Esophagus squamous epithelium (tissue), 4 donors: ENCODE measurements around the gene OR2B3.

Experiments
- POLR2A ChIP-seq, 4 donors: fragments of 450-650 bp; IDR thresholded peaks; one replicate each; pipeline ENCODE4 v1.6.1; 2017; ENCODE audit warnings: antibody characterized with exemption in 4 of 4, mild to moderate bottlenecking in 4 of 4, moderate library complexity in 3 of 4
- TF ChIP-seq, protein P1 (sequence below), 6 experiments: fragments of 450-650 bp in 4 of 6; fragments of 200-600 bp in 2 of 6; sonication (generic) in 2 of 6; IDR thresholded peaks; one replicate each; pipeline ENCODE4 v1.5.1; 2016 to 2019; ENCODE audit warnings: antibody characterized with exemption in 6 of 6, mild to moderate bottlenecking in 4 of 6, moderate library complexity in 4 of 6

DNA sequence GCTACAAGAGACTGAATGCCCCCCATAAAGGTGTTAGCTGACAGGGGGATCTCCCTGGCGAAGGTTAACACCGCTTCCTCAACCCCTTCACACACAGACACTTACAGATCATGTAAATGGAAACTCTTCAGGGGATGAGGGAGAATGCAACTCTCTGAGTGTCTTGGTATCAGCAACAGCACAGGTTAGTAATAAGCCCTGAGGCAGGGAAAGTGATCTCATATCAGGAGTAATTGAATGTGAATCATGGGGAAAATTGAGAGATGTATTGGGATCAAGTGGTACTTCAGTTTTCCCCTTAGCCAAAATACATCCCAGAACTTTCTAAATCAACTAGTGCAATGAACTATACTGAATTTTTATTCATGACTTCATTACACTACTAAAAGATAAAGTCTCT is 44.6 kb upstream of the OR2B3 start:
- no peak for TF ChIP-seq POLR2A (IDR thresholded peaks at IDR 0.05)
- TF ChIP-seq, protein P1, sequence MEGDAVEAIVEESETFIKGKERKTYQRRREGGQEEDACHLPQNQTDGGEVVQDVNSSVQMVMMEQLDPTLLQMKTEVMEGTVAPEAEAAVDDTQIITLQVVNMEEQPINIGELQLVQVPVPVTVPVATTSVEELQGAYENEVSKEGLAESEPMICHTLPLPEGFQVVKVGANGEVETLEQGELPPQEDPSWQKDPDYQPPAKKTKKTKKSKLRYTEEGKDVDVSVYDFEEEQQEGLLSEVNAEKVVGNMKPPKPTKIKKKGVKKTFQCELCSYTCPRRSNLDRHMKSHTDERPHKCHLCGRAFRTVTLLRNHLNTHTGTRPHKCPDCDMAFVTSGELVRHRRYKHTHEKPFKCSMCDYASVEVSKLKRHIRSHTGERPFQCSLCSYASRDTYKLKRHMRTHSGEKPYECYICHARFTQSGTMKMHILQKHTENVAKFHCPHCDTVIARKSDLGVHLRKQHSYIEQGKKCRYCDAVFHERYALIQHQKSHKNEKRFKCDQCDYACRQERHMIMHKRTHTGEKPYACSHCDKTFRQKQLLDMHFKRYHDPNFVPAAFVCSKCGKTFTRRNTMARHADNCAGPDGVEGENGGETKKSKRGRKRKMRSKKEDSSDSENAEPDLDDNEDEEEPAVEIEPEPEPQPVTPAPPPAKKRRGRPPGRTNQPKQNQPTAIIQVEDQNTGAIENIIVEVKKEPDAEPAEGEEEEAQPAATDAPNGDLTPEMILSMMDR (IDR thresholded peaks at IDR 0.05) = no peak
